GM19099 (cell line): ENCODE results near the gene ZFP42.

Source experiments
- POLR2A ChIP-seq: IDR thresholded peaks from 3 replicates; pipeline ENCODE4 v1.6.1; 2011; ENCODE audit warnings: low read depth; ENCODE audit not compliant: insufficient read length; ENCODE audit errors: extremely low read depth

ZFP42 gene

DNA sequence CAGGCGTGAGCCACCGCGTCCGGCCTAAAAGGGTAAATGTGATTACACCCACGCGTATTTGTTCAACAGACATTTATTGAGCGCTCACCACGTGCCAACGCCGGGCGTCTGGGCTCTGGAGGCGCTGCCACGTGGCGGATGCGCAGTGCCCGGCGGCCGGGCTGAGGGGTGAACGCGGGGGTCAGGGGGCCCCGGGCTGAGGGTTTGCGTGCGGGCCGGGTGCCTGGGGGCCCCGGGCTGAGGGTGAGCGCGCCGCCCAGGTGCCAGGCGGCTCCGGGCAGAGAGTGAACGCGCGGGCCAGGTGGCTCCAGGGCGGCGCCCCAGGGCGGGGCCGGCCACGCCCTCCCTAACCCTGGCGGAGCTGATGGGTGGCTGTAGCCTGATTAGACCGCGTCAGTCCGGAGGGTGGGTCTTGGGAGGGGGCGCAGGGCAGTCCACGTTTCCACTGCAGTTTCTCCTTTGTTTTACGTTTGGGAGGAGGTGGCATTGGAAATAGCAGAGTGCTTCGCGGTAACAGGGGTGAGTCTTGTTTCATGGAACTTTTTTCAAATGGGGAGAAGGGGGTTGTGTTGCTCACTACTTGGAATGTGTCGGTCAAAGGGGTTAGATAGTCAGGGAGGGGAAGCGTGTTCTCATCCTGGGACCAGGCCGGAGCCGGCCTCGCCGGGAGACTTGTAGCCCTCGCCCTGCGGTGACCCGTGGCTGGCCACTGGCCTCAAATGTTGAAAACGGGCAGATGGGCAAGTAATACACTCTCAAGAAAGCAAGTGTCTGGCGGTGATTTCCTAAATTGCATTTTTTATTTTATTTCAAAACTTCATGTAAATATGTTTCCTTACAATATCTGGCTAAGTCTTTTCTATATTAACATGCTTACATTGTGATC, at the start of gene ZFP42:
TSS of gene ZFP42 (plus strand) at position 450 of the 886 bp plus-strand sequence. CDS start 7,037 bp downstream, outside the sequence.
- TF ChIP-seq POLR2A = no peak

DNA sequence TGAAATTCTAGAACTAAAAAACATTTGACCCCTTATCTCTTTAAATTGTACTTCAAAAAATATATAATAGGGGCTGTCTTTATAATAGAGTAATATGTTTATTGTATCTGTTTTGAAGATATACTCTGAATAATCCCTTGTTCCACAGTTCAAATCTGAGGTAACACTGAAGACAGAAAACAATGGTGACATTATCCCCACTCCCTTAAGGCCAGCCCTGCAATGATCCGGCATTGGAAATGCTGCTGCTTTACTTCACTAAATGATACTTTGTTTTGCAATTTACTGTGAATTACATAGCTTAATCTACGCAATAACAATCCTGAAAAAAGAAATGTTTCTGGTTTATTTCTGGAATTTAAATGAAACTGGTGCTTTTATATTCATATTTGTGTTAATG, 34.4 kb upstream of the ZFP42 start:
- TF ChIP-seq POLR2A = no peak

DNA sequence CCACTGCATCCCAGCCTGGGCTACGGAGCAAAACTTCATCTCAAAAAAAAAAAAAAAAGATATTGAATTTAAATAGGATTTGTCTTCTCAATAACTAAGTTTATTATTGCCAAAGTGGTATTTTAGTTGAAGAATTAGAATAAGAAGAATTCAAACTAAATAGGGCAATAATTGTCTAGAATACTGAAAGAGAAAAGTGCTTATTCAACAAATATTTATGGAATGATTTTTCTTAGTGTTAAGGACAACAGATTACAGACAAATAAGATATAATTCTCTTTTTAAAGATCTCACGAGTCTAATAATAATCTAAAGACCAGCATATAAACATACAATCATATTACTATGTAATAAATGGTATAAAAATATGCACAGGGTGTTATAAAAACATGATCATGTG, 33.6 kb upstream of the ZFP42 start:
- TF ChIP-seq POLR2A = no peak

DNA sequence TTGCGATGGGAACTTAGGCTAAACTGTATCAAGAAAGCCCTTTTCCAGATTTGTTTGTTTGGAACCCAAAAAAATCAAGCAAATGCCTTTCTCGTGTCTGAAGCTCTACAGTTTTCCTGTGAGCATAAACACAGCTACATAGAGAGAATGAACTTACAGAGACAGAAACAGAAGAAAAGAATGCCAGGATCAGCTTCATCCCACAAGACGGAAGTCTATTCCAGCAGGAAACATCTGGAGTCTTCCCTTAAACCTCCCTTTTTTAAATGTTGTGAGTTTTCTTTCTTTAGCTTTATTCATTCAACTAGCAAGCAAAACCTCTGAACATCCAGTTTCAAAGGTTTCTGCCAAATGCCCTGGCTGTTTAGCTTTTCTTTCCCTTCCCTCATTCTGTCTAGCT, 32.6 kb upstream of the ZFP42 start:
- no peak for TF ChIP-seq POLR2A

- TF ChIP-seq POLR2A = no peak
Measured at GRCh38 chr4:187965726-187966125, 29.8 kb upstream of the ZFP42 start.

- TF ChIP-seq POLR2A = no peak
Measured at GRCh38 chr4:187972135-187972534, 23.4 kb upstream of the ZFP42 start.

DNA sequence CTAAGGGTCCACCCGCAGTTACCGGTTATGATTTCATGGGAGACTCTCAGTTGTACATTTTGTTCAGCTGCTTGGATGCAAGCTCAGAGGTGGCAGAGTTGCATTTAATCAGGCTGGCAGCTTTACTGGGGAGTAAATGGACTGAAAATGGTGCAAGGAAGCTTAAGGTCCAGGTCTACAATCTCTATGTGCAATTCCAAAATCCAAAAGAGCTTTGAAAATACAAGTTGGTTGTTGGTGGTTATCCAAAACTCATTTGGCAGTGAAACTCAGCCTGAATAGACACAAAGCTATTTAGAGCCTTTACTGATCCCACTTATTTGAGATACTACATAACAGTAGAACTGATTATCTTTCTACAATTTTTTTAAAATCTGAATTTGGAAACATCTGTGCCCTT, 11.8 kb upstream of the ZFP42 start:
- no peak for TF ChIP-seq POLR2A

DNA sequence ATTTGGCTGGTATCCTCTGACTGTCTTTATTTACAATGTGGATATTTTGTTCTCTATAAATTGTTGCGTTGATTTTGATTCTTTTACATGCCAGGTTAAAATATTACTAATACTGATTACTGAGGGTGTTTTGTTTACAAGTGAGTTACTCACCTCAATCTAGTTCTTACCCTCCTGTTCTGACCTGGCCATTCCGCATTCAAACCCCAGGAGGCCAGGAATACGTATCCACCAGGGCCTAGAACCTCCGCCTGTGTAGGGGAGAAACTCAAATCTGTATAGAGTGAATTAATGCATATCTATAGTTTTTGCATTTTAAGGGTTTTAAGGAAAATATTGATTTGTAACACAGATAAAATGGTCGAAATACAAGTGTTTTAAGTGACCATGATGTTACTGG, 2.6 kb upstream of the ZFP42 start:
- TF ChIP-seq POLR2A = no peak

GRCh38 chr4:187993827-187994226, 1.7 kb upstream of the ZFP42 start:
- no peak for TF ChIP-seq POLR2A

DNA sequence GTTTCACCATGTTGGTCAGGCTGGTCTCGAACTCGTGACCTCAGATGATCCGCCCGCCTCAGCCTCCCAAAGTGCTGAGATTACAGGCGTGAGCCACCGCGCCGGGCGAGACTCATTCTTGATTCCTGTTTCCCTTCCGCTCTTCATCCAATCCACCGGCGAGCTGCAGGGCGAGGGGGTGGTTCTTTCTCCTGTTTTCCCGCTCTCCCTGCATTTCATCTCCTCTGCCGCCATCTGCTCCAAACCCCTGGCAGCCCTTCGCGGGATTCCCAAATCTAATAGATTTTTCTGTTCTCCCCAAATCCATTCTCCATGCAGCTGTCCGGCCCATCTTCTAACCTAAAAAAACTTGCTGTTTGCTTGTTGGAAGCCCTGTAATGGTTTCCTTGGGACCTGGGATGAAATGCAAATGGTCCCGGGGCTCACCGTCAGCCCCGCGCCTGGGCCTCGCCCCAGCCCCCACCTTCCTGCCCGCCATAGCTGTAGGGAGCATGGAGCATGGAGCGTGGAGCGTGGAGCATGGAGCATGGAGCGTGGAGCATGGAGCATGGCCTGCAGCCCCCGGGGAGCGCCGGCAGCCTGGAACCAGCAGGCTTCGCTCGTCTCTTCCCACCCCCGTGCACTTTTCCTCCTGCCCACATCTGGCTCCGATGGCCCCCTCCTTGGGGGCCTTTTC, 1.1 kb downstream of the ZFP42 start:
- TF ChIP-seq POLR2A = no peak

DNA sequence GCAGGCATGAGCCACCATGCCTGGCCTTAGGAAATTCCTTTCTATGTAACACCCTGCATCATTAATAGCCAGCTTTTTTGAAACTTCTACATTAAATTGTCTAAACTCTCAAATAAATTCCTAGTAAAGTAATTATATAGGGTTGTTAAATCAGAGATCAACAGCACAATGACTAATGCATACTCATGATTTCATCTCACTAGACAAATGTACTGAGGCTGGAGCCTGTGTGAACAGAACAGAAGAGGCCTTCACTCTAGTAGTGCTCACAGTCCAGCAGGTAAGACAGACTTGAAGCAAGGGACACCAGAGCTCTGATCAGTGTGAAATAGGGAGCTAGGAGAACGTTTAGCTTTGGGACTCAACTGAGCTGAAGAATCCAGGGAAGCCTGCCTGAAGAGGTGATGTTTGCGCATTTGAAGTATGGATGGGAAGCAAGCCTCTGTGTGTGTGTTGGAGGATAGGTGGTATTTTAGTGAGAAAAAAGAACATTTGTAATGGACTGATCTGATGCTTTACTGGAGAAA, 3.9 kb downstream of the ZFP42 start:
- no peak for TF ChIP-seq POLR2A

DNA sequence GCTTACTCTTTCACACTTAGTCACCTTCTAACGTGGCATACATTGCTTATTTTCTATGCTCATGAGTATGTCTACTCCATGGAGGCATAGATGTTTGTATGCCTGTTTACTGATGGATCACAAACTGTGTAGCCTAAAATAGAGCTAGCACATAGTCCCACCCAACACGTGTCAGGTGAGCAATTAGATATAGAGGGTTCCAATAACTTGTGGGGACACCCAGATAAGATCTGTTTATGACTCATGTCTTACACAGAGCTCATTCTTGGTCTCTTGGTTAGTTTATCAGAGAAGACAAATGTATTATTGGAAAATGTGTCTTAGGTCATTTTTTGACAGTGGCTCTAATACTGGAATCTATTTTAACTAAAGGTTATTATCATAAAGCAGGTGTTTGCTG, 6.8 kb downstream of the ZFP42 start:
- TF ChIP-seq POLR2A = no peak

DNA sequence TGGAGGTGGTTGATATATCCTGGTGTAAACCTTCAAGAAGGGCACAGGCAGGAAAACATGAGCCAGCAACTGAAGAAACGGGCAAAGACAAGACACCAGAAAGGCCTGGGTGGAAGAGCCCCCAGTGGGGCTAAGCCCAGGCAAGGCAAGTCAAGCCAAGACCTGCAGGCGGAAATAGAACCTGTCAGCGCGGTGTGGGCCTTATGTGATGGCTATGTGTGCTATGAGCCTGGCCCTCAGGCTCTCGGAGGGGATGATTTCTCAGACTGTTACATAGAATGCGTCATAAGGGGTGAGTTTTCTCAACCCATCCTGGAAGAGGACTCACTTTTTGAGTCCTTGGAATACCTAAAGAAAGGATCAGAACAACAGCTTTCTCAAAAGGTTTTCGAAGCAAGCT, 7.2 kb downstream of the ZFP42 start:
- no peak for TF ChIP-seq POLR2A

- TF ChIP-seq POLR2A = no peak
Measured at GRCh38 chr4:188005561-188005960, 10.0 kb downstream of the ZFP42 start.

DNA sequence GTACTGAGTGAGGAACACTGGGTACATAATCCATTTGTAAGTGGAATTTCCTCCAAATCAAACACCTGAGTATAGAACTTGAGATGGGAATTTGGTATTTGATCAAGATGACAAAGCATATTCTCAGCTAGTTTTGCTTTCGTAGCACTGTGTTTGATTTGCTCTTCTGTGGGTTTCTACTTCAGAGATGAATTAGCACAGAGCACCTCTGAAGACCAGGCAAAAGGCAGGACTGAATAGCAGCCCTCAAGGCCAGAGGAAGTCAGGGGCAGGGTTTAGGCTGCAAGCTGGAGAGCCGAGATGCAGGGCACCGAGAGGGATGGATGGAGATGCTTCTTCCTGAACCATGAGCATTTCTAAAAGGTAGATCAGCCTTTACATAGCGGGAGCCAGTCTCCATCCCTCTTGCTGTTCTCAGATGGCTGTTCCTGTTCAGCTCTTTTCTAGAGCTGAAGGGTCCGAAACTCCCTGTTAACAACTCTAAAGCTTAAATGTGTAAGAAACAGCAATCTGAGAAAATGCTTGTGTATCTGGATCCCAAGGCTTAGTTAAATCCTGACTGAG, 10.8 kb downstream of the ZFP42 start:
- no peak for TF ChIP-seq POLR2A

GRCh38 chr4:188008377-188008776, 12.8 kb downstream of the ZFP42 start:
- TF ChIP-seq POLR2A = no peak

- no peak for TF ChIP-seq POLR2A
Measured at GRCh38 chr4:188012426-188012945, 16.9 kb downstream of the ZFP42 start.
